NCI-H2227 (cell line): ENCODE results near the gene CDKN2D.
"Not testable (repeated sequence)": the region's sequence is repeated elsewhere in the genome, so short reads cannot be mapped to it uniquely, and the experiment has no call there.

Source experiments
- DNase-seq: peaks from one replicate; lab custom pipeline; 2025; ENCODE audit not compliant: unreplicated experiment; lab: John Stamatoyannopoulos, UW

CDKN2D gene

DNA sequence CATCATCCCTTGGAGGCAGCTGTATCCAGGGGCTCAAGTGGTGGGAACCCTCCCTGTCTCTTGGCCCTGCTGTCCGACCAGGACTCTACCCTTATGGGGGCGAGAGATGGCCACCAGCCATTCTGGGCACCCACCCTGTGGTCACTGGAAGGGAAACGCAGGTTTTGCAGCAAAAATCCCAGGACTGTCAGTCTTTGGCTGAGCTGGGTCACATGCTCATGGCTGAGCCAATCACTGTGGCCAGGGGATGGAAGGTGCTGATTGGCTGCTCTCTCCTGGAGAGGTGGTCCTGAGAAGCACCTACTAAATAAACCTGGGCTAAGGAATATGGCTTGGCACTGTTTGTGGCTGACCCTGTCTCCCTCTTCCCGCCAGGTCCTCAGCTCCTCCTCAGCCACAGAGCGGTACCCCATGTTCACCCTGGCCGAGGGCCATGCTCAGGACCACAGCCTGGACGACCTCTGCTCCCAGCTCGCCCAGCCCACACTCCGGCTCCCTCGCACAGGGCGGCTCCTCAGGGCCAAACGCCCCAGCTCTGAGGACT is 16.2 kb downstream of the CDKN2D start:
- DNase-seq = peak; percentile 11

DNA sequence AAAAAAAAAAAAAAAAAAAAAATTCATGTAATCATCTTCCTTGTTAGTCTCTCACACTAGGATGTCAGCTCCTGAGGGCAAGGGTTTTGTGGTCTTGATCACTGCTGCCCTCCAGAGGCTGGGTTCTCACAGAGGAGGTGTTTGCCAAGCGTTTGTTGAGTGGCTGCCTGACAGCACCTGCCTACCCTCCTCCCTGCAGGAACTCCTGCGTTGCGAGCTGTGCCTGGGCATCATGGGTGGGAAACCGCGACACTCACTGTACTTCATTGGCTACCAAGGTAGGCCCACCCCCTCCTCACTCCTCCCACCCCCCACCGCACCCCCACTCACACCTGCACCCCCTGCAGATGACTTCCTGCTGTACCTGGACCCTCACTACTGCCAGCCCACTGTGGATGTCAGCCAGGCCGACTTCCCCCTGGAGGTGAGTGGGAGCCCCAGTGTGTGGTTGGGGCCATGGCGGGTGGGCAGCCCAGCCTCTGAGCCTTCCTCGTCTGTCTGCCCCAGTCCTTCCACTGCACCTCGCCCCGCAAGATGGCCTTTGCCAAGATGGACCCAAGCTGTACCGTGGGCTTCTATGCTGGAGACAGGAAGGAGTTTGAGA is 17.0 kb downstream of the CDKN2D start:
- DNase-seq = no peak

DNA sequence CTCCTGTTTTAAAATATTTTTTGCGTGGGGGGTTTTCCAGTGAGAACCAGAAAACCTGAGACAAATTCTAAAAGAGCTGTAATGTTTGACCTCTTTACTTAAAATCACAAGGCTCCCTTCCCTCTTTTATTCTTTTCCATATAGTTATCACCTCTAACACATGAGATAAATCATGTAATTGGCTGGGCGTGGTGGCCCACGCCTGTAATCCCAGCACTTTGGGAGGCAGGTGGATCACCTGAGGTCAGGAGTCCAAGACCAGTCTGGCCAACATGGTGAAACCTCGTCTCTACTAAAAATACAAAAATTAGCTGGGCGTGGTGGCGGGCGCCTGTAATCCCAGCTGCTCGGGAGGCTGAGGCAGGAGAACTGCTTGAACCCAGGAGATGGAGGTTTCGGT is 17.8 kb downstream of the CDKN2D start:
- DNase-seq = not testable (repeated sequence)

DNA sequence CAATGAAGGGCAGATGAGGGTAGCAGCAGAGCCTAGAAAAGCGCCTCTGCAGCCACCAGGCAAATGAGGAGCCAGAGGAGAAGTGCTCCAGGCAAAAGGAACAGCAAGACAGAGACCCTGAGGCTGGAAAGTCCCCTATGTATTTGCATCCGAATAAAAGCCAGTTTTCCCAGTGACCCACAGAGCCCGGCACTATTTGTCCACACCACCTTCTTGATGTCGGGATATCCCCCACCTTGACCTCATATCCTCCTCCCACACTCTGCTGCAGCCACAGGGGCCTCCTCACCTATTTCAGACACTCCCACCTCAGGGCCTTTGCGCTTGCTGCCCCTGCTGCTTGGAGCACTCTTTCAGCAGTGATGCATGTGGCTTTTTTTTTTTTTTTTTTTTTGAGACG is 18.4 kb downstream of the CDKN2D start:
- no peak for DNase-seq

DNA sequence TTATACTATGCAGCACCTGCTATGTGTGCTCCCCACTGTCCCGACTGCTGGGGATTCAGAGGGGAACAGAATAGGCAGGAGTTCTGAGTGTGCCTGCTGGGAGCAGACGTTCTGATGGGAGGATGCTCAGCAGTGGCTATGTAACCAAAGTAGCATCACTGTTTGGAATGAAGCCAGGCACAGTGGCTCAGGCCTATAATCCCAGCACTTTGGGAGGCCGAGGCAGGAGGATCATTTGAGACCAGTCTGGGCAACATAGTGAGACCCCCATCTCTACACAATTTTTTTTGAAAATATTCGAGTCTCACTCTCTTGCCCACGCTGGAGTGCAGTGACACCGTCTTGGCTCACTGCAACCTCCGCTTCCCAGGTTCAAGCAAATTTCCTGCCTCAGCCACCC is 19.0 kb downstream of the CDKN2D start:
- no peak for DNase-seq

DNA sequence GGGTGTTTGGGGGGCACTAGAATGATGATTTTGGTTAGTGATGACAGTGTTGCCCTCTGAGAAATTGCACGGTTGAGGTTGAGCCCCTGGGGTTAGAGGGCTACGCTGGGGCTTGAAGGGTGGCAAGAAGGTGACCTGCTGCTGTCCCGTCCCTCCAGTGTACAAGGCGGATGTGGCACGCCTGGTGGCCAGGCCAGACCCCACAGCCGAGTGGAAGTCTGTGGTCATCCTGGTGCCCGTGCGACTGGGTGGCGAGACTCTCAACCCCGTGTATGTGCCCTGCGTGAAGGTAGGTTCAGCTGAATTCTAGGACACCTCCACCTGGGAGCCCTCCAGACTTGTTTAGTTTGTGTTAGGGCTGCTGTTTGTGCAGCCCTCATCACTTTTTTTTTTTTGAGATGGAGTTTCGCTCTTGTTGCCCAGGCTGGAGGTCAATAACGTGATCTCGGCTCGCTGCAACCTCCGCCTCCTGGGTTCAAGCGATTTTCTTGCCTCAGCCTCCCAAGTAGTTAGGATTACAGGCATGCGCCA is 20.0 kb downstream of the CDKN2D start:
- DNase-seq = no peak

DNA sequence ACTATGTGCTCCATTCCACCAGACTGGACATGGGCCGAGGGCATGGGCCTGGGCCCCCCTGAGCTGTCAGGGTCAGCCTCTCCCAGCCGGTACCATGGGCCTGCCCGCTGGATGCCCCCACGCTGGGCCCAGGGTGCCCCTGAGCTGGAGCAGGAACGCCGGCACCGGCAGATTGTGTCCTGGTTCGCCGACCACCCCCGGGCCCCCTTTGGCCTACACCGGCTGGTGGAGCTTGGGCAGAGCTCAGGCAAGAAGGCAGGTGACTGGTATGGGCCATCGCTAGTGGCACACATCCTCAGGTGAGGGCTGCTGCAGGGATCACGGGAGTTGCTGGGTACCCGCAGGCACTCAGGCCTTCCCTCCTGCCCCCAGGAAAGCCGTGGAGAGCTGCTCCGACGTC is 22.0 kb downstream of the CDKN2D start:
- DNase-seq = no peak

DNA sequence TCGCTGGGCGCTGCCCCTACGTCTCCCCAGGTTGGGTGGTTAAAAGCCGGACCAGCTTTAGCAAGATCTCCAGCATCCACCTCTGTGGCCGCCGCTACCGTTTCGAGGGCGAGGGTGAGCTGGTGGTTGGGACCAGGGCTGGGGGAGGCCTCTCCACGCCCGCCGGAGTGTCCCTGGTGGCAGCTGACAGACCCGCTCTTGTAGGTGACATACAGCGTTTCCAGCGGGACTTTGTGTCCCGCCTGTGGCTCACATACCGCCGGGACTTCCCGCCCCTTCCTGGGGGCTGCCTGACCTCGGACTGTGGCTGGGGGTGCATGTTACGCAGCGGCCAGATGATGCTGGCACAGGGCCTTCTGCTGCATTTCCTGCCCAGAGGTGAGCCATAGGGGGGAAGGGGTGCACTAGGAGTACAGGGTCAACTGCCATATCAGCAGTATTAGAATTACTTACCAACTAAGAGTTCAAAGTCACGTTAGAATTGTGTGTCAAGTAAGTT is 24.0 kb downstream of the CDKN2D start:
- no peak for DNase-seq

DNA sequence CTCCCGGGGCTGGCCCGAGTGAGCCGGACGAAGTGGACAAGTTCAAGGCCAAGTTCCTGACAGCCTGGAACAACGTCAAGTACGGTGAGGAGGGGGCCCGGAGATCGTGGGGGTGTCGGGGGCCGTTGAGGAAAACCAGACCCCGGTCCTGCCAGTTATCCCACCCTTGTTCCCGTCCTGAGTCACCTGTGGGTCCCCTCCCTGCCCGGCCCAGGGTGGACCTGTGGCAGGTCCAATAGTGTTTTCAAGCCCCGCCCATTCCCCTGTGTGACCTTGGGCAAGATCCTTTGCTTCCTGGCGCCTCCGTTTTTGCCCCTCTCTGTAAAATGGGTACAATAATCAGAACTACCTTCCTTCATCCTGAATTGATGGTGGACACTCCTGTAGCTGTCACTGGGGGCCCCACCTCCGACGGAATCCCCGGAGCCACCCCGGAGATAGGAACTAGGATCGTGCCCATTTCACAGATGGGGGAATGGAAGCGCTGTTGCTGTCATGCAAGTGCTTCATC is 24.5 kb downstream of the CDKN2D start:
- DNase-seq = no peak

DNA sequence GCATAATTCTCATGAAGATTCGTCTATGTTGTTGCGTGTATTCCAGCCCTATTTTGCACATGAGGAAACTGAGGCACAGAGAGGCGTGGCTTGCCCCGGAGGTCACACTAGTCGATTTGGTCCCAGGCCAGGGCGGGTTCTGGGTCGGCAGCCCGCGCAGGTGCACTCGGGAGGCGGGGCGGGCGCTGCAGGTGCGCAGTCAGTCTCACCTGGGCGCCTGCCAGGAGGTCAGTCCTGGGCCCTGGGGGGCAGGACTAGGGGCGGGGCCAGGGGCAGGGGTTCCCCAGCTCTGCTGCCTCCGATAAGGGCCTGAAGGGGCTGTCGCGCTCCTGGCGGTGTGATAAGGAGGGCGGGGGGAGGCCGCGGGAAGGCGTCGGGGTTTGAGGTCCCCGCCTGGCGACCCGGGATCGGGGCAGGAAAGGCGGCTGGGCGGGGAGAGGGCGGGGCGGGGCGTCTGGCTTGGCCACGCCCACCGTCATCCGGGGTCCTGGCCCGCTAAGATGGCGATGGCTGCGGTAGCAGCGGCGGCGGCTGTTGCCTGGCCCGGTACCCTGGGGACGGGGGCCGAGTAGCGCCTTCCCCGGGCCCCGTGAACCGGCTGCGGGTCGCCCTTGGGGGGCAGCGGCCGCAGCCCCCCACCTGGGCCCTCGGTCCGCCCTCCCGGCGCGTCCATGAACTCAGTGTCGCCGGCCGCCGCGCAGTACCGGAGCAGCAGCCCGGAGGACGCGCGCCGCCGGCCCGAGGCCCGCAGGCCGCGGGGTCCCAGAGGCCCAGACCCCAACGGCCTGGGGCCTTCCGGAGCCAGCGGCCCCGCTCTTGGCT is 25.1 kb downstream of the CDKN2D start, which contains the start of gene ATG4D:
Gene ATG4D, plus strand, starts transcription at position 485 of the 822 bp plus-strand sequence. Its CDS starts 187 bp downstream, at position 672.
- peak; percentile 75 for DNase-seq

DNA sequence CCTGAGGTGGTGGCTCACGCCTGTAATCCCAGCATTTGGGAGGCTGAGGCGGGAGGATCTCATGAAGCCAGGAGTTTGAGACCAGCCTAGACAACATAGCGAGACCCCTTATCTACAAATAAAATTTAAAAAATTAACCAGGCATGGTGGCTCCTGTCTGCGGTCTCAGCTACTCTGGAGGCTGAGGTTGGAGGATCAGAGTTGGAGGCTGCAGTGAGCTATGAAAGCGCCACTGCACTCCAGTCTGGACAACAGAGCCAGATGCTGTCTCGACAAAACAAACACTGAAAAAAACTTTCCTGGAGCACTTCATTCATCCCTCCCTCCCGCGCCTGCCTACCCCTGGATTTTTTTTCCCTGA is 25.7 kb downstream of the CDKN2D start:
- no peak for DNase-seq

DNA sequence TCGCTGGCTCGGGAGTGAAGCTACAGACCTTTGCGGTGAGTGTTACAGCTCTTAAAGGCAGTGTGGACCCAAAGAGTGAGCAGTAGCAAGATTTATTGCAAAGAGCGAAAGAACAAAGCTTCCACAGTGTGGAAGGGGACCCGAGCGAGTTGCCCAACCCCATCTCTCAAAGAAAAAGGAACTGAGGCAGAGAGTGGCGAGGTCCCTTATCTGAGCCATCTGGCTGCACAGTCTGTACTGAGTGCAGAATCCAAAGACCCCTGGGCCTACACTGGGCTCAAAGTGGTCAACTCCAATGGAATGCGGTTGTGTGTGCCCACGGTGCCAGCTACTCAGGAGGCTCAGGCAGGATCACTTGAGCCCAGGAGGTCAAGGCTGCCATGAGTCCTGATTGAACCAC is 29.8 kb downstream of the CDKN2D start:
- not testable (repeated sequence) for DNase-seq

DNA sequence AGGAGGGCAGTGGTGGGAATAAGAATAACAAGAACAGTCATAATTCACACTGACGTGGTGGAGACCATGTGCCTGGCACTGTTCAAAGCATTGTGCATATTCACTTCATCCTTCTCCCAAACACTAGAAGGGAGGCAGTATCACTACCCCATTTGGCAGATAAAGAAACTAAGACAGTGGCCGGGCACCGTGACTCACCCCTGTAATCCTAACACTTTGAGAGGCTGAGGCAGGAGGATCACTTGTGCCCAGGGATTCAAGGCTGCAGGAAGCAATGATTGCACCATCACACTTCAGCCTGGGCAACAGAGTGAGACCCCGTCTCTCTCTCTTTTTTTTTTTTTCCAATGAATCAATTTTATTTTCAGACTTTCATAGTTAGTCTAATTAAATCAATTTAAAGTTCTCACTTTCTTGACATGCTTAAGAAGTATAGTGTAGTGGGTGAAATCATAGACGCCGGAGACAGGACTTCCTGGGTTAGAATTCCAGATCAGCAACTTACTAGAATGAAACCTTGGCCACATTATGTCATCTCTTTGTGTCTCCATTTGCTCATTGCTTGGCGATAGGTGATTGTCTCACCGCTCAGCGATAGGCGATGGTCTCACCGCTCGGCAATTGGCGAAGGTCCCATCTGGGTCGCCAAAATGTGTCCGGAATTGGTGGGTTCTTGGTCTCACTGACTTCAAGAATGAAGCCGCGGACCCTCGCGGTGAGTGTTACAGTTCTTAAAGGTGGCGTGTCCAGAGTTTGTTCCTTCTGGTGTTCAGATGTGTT is 30.4 kb downstream of the CDKN2D start:
- DNase-seq = no peak

DNA sequence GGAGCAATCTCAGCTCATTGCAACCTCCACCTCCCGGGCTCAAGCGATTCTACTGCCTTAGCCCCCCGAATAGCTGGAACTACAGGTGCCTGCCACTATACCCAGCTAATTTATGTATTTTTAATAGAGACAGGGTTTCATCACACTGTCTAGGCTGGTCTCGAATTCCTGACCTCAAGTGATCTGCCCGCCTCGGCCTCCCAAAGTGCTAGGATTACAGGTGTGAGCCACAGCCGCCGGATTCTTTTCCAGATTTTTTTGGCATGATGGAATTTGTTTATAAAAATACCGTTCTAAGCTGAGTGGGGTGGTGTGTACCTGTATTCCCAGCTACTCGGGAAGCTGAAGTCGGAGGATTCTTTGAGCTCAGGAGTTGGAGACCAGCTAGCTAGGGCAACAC is 31.1 kb downstream of the CDKN2D start:
- no peak for DNase-seq

DNA sequence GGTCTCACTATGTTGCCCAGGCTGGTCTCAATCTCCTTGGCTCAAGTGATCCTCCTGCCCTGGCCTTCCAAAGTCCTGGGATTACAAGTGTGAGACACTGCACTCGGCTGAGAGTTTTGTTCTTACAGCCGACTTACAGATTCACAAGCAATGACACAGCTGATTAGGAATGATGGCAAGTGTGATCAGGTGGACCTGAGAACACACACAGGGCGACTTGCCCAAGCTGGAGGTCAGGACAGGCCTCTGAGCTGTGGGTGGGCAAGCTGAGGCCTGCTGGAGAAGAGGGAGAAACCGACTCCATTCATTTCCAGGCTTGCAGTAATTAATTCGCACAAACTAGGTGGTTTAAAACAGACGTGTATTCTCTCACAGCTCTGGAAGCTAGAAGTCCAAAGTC is 33.2 kb downstream of the CDKN2D start:
- DNase-seq = no peak

DNA sequence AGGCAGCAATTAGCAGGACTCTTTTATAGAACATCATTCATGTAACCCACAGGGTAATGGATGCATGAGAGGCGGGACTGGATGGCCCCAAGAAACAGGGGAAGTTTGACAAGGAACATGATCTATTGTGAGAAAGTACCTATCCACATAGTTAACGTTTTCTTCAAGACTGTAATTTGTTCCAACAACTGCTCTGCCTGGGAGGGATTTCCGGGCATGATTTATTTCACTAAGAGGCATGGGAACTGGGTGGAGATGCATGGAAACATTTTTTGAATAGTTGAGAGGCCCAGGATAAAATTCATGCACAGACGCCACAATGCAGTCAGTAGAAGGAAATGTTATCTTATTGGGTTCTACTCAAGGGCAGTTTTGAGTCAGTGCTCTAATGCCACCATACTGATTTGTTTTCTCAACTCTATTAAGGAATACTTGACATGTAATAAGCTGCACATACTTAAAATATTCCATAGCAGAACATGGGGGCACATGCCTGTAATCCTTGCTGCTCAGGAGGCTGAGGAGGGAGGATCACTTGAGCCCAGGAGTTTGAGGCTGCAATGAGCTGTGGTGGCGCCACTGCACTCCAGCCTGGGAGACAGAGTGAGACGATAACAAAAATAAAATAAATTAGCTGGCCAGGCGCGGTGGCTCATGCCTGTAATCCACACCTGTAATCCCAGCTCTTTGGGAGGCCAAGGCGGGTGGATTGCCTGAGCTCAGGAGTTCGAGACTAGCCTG is 35.0 kb downstream of the CDKN2D start:
- DNase-seq = peak; percentile 15

DNA sequence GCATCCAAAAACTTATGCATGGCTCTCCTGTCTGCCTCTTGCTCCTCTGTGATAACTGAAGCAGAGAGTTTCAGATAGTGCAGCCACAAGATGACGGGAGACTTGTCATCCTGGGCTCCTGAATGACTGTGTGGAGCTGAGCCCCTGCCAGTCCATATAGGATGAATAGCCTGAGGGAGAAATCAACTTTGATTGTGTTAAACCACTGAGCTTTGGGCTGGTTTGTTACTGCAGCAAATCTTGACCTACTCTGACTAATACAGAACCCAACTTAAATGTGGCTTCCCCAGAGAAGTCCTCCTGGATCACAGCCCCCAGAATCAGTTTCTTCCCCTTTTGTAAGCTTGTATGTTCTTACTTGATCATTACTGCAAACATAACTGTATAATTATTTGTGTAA is 36.3 kb downstream of the CDKN2D start:
- no peak for DNase-seq

DNA sequence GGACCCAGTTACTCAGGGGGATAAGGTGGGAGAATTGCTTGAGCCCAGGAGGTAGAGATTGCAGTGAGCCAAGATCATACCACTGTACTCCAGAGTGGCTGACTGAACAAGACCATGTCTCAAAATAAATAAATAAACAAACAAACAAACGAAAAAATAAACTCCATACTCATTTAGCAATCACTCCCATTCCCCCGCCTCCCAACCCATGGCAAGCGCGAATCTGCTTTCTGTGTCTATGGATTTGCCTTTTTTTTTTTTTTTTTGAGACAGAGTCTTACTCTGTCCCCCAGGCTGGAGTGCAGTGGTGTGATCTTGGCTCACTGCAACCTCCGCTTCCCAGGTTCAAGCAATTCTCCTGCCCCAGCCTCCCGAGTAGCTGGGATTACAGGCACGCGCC is 41.9 kb downstream of the CDKN2D start:
- not testable (repeated sequence) for DNase-seq

DNA sequence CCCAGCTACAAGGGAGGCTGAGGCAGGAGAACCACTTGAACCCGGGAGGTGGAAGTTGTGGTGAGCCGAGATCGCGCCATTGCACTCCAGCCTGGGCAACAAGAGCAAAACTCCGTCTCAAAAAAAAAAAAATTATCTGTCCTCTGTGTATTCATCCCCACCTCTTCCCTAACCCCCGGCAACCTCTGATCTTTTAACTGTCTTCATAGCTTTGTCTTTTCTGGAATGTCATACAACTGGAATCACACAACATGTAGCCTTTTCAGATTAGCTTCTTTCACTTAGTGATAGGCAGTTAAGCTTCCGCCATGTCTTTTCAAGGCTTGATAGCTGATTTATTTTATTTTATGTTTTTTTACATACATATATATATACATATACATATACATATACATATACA is 43.1 kb downstream of the CDKN2D start:
- DNase-seq = no peak

DNA sequence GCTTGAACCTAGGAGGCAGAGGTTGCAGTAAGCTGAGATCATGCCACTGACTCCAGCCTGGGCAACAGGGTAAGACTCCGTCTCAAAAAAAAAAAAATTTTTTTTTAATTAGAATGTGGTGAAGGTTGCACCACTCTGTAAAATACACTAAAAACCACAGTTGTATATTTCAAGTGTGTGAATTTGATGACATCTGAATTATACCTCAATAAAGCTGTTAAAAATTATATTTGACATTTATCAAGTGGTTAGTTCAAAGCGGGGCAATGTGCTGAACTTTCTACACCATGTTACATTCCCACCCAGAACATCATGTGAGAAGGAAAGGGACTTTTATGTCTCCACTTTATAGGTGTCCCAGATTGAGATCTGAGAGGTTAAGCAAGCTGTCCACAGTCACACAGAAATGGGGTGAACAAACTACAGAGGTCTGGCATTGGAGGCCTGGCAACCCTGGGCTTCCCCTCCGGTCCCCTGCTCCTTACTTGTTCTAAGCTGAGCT is 45.6 kb downstream of the CDKN2D start:
- no peak for DNase-seq
